ENCODE measurements around the gene GAS2L2. TPM values are rescaled to one million over a fixed set of nuclear protein-coding genes. Genes with fewer than 3 reads are reported as not detected.
"Not testable (repeated sequence)": the region's sequence is repeated elsewhere in the genome, so short reads cannot be mapped to it uniquely, and the experiment has no call there.

GAS2L2 gene
- total RNA-seq, 1 donor from 2014 or later: not detected

GRCh38 chr17:35710950-35711349 lies 42.1 kb downstream of the GAS2L2 start:
- no peak for DNase-seq (ENCODE audit: low read depth)
- H3K4me3 ChIP-seq (ENCODE audit: low read depth, low read length): no peak overlapping the region
- no peak for TF ChIP-seq CTCF (conservative IDR thresholded peaks at IDR 0.05; ENCODE audit: low read depth, low read length)

- DNase-seq (ENCODE audit: low read depth): no peak
- no peak overlapping the region for H3K4me3 ChIP-seq (ENCODE audit: low read depth, low read length)
- TF ChIP-seq CTCF (conservative IDR thresholded peaks at IDR 0.05; ENCODE audit: low read depth, low read length): no peak
These were observed 43.2 kb downstream of the GAS2L2 start for GRCh38 chr17:35709874-35710273.

- no peak overlapping the region for H3K4me3 ChIP-seq (ENCODE audit: low read depth, low read length)
- no peak for DNase-seq (ENCODE audit: low read depth)
- TF ChIP-seq CTCF (conservative IDR thresholded peaks at IDR 0.05; ENCODE audit: low read depth, low read length): no peak
These were observed 44.1 kb downstream of the GAS2L2 start for GRCh38 chr17:35708951-35709350.

GRCh38 chr17:35708149-35708548 lies 44.9 kb downstream of the GAS2L2 start:
- DNase-seq (ENCODE audit: low read depth): no peak

GRCh38 chr17:35705705-35706104 lies 47.3 kb downstream of the GAS2L2 start:
- no peak overlapping the region for H3K4me3 ChIP-seq (ENCODE audit: low read depth, low read length)
- no peak for TF ChIP-seq CTCF (conservative IDR thresholded peaks at IDR 0.05; ENCODE audit: low read depth, low read length)
- DNase-seq (ENCODE audit: low read depth): no peak

More at GRCh38 chr17:35708149-35708548, 44.9 kb downstream of the GAS2L2 start:
- no peak overlapping the region for H3K4me3 ChIP-seq (ENCODE audit: low read depth, low read length)
- no peak for TF ChIP-seq CTCF (conservative IDR thresholded peaks at IDR 0.05; ENCODE audit: low read depth, low read length)

- TF ChIP-seq CTCF (conservative IDR thresholded peaks at IDR 0.05; ENCODE audit: low read depth, low read length): no peak
- no peak overlapping the region for H3K4me3 ChIP-seq (ENCODE audit: low read depth, low read length)
- DNase-seq (ENCODE audit: low read depth): no peak
These were observed 47.8 kb downstream of the GAS2L2 start for GRCh38 chr17:35705230-35705629.

GRCh38 chr17:35703308-35703707 lies 49.7 kb downstream of the GAS2L2 start:
- not testable (repeated sequence) for H3K4me3 ChIP-seq (ENCODE audit: low read depth, low read length); DNase-seq (ENCODE audit: low read depth)

- no peak overlapping the region for H3K4me3 ChIP-seq (ENCODE audit: low read depth, low read length)
- no peak for TF ChIP-seq CTCF (conservative IDR thresholded peaks at IDR 0.05; ENCODE audit: low read depth, low read length)
- DNase-seq (ENCODE audit: low read depth): no peak
These were observed 51.5 kb downstream of the GAS2L2 start for GRCh38 chr17:35701491-35701890.

Data from epithelial cell of proximal tubule (primary cell).